Stimulated activated CD4-positive, alpha-beta T cell treated with anti-CD3 and anti-CD28 coated beads, Interleukin-1b, Interleukin-23, amount 100 ng/mL, for 24 hours (primary cell): ENCODE results near the gene TSHZ2.

ENCODE experiments used
- DNase-seq, 4 experiments: peaks; one replicate each; pipeline ENCODE4 v3.0.0-alpha.2; 2020; ENCODE audit warnings: low read depth in 4 of 4, low spot score in 1 of 4

Gene TSHZ2

GRCh38 chr20:53274365-53274764, 302.2 kb downstream of the TSHZ2 start:
- no peak for DNase-seq

- DNase-seq: no peak
Measured at GRCh38 chr20:53274807-53275206, 302.6 kb downstream of the TSHZ2 start.

- DNase-seq: no peak
Measured at GRCh38 chr20:53276143-53276542, 304.0 kb downstream of the TSHZ2 start.

GRCh38 chr20:53278555-53278954, 306.4 kb downstream of the TSHZ2 start:
- DNase-seq: no peak

- no peak for DNase-seq
Measured at GRCh38 chr20:53279735-53280134, 307.6 kb downstream of the TSHZ2 start.

GRCh38 chr20:53281557-53282117, 309.5 kb downstream of the TSHZ2 start:
- no peak for DNase-seq

- DNase-seq: no peak
Measured at GRCh38 chr20:53282217-53282955, 310.2 kb downstream of the TSHZ2 start.

- no peak for DNase-seq
Measured at GRCh38 chr20:53283011-53283410, 310.9 kb downstream of the TSHZ2 start.

GRCh38 chr20:53283597-53283996, 311.4 kb downstream of the TSHZ2 start:
- DNase-seq: no peak

- DNase-seq: no peak
Measured at GRCh38 chr20:53284256-53284655, 312.1 kb downstream of the TSHZ2 start.

GRCh38 chr20:53284696-53285095, 312.5 kb downstream of the TSHZ2 start:
- DNase-seq: no peak

GRCh38 chr20:53287357-53288042, 315.3 kb downstream of the TSHZ2 start:
- DNase-seq: no peak

GRCh38 chr20:53291548-53291947, 319.4 kb downstream of the TSHZ2 start:
- no peak for DNase-seq

- no peak for DNase-seq
Measured at GRCh38 chr20:53292347-53292746, 320.2 kb downstream of the TSHZ2 start.

GRCh38 chr20:53294804-53295203, 322.6 kb downstream of the TSHZ2 start:
- no peak for DNase-seq

GRCh38 chr20:53296025-53296424, 323.9 kb downstream of the TSHZ2 start:
- no peak for DNase-seq

- no peak for DNase-seq
Measured at GRCh38 chr20:53296451-53297153, 324.4 kb downstream of the TSHZ2 start.

- DNase-seq: no peak
Measured at GRCh38 chr20:53297154-53297529, 325.0 kb downstream of the TSHZ2 start.

- no peak for DNase-seq
Measured at GRCh38 chr20:53298260-53298659, 326.1 kb downstream of the TSHZ2 start.

GRCh38 chr20:53298911-53299310, 326.8 kb downstream of the TSHZ2 start:
- no peak for DNase-seq

- DNase-seq: no peak
Measured at GRCh38 chr20:53299831-53300230, 327.7 kb downstream of the TSHZ2 start.

- DNase-seq: no peak
Measured at GRCh38 chr20:53301869-53302268, 329.7 kb downstream of the TSHZ2 start.
